Right lobe of liver (tissue), 4 donors: ENCODE data around the gene ZC3H6.

Source experiments
- POLR2A ChIP-seq: fragments of 450-650 bp; IDR thresholded peaks from one replicate; pipeline ENCODE4 v1.6.1; 2017; ENCODE audit warnings: antibody characterized with exemption, mild to moderate bottlenecking
- TF ChIP-seq, protein P1 (sequence below), 4 donors: fragments of 200-600 bp in 3 of 4; fragments of 450-650 bp in 1 of 4; IDR thresholded peaks; one replicate each; pipeline versions ENCODE4 v1.5.1 to v1.8.0; 2016 to 2022; ENCODE audit warnings: antibody characterized with exemption in 4 of 4, mild to moderate bottlenecking in 2 of 4
- donor health status: DM: no; HTN: no; CAD: no.
- donor health status: DM: no; HTN: no; CAD: no.
- donor health status: DM: no; HTN: yes; CAD: no.

DNA sequence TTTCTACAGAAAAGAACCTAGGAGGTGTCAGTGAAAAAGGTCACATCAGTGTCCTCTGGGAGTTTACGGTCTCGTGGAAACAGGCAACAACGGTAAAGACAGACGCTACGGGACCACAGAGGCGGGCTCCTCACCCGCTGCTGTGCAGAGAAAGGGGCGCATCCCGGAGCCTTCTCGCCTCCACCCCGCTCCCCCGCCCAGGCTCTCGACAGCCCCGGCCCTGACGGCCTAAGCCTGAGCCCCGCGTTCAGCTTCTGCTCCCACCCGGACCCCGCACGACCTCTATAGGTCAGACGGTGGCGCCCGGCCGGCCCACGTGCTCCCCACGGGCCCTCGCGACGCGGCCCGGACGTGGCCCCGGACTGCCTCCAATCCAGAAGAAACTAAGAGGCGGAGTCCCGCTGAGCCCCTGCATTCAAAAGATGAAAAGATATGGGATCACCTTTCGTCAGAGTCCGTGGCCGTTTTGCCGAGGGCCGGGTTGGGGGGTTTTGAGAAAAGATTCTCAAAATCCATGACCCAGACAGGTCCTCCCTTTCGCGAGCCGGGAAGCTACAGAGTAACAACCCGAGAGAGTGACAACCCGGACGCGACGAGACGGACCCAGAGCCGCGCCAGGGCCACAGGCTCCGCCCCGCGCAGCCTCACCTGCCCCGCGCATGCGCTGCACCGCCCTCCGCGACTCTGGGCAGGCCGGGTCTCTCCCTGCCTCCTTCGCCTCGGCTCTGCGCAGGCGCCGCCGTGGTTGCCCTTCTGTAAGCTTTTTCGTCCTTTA is 20.7 kb upstream of the ZC3H6 start, which contains the start of gene ZC3H8:
- TF ChIP-seq, protein P1, sequence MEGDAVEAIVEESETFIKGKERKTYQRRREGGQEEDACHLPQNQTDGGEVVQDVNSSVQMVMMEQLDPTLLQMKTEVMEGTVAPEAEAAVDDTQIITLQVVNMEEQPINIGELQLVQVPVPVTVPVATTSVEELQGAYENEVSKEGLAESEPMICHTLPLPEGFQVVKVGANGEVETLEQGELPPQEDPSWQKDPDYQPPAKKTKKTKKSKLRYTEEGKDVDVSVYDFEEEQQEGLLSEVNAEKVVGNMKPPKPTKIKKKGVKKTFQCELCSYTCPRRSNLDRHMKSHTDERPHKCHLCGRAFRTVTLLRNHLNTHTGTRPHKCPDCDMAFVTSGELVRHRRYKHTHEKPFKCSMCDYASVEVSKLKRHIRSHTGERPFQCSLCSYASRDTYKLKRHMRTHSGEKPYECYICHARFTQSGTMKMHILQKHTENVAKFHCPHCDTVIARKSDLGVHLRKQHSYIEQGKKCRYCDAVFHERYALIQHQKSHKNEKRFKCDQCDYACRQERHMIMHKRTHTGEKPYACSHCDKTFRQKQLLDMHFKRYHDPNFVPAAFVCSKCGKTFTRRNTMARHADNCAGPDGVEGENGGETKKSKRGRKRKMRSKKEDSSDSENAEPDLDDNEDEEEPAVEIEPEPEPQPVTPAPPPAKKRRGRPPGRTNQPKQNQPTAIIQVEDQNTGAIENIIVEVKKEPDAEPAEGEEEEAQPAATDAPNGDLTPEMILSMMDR (IDR thresholded peaks at IDR 0.05): no peak
- TF ChIP-seq POLR2A: peak; percentile 91
